GM12878 (cell line): ENCODE measurements around the gene CLASP2. TPM values are rescaled to one million over a fixed set of nuclear protein-coding genes. Genes with fewer than 3 reads are reported as not detected.

Experiments
- ATAC-seq: fragments of 200-7000 bp; cut with Tn5 transposase; 3 replicates; pipeline ENCODE4 v1.9.1; 2020; ENCODE audit warnings: mild to moderate bottlenecking, moderate library complexity
- BruUV-seq: library from RNA; stranded (reverse); fragments of 400-500 nt; replicated peaks from 2 replicates; lab custom pipeline; 2021; lab: Mats Ljungman, UMichigan
- CTCF ChIA-PET: fragments of 300-600 bp; sonication (Branson Sonifier 250); formaldehyde crosslinking; extraction: SDS; loops from one replicate; lab custom pipeline; 2021; ENCODE audit warnings: inconsistent platforms; lab: Yijun Ruan, JAX
- POLR2A ChIA-PET: fragments of 350-600 bp; formaldehyde crosslinking; extraction: SDS; loops from one replicate; lab custom pipeline; 2021; ENCODE audit warnings: inconsistent platforms; lab: Charles Lee
- RAD21 ChIA-PET: fragments of 300-600 bp; sonication (Branson Sonifier 250); formaldehyde crosslinking; loops from one replicate; lab custom pipeline; 2023; ENCODE audit warnings: antibody characterized with exemption; ENCODE audit not compliant: unreplicated experiment; lab: Charles Lee
- SMC1A ChIA-PET: fragments of 300-600 bp; sonication (Branson Sonifier 250); formaldehyde crosslinking; loops from one replicate; lab custom pipeline; 2023; ENCODE audit not compliant: unreplicated experiment, uncharacterized antibody; lab: Charles Lee
- DNase-seq: peaks from one replicate; pipeline ENCODE4 v3.0.0-alpha.2; 2011; ENCODE audit warnings: low read depth, low spot score
- FAIRE-seq: peaks from 3 replicates; lab custom pipeline; 2011; peaks lifted over from hg19 to GRCh38; lab: Jason Lieb, UNC
- H2AFZ ChIP-seq: 2 replicates; pipeline ENCODE4 v1.6.0; 2011; ENCODE audit warnings: low read depth, low read length, control low read depth; ENCODE audit not compliant: control insufficient read depth
- H3K27ac ChIP-seq: 2 replicates; pipeline ENCODE4 v1.5.1; 2011; ENCODE audit warnings: control low read depth; ENCODE audit not compliant: control insufficient read depth, insufficient read depth
- H3K27me3 ChIP-seq, 2 experiments: replicated peaks in 1 of 2; 2 replicates each; pipeline versions ENCODE4 v1.6.0 to v1.6.1; 2011; ENCODE audit warnings: low read length in 1 of 2; ENCODE audit not compliant: control insufficient read depth in 2 of 2, insufficient read depth in 2 of 2
- H3K36me3 ChIP-seq, 2 experiments: 2 replicates each; pipeline ENCODE4 v1.5.1; 2011; ENCODE audit warnings: low read length in 1 of 2; ENCODE audit not compliant: control insufficient read depth in 2 of 2, insufficient read depth in 2 of 2
- H3K4me1 ChIP-seq: 2 replicates; pipeline ENCODE4 v1.6.1; 2011; ENCODE audit warnings: mild to moderate bottlenecking, low read length, moderate library complexity, mixed read lengths; ENCODE audit not compliant: control insufficient read depth, insufficient read depth
- H3K4me2 ChIP-seq: 2 replicates; pipeline ENCODE4 v1.6.0; 2011; ENCODE audit warnings: control low read depth; ENCODE audit not compliant: control insufficient read depth, insufficient read depth
- H3K4me3 ChIP-seq: fragments of 200-600 bp; sonication (generic); 2 replicates; pipeline ENCODE4 v1.5.1; 2016
- H3K79me2 ChIP-seq: 2 replicates; pipeline ENCODE4 v1.6.0; 2011; ENCODE audit warnings: low read length; ENCODE audit not compliant: control insufficient read depth, insufficient read depth
- H3K9ac ChIP-seq: 2 replicates; pipeline ENCODE4 v1.8.0; 2011; ENCODE audit warnings: low read length, control low read depth, mixed read lengths; ENCODE audit not compliant: control insufficient read depth, insufficient read depth
- H3K9me3 ChIP-seq: replicated peaks from 3 replicates; pipeline ENCODE4 v1.5.1; 2011; ENCODE audit warnings: mild to moderate bottlenecking, low read length; ENCODE audit not compliant: control insufficient read depth, insufficient read depth
- H4K20me1 ChIP-seq: 2 replicates; pipeline ENCODE4 v1.6.0; 2011; ENCODE audit not compliant: control insufficient read depth, insufficient read depth
- CEBPZ ChIP-seq: fragments of 150-350 bp; IDR thresholded peaks from 2 replicates; pipeline ENCODE4 v1.6.1; 2016; ENCODE audit warnings: low read depth, low read length
- CTCF ChIP-seq, 3 experiments: IDR thresholded peaks in 2 of 3; conservative IDR thresholded peaks in 1 of 3; 2 replicates each; pipeline ENCODE4 v1.5.1; 2011; ENCODE audit warnings: low read depth in 3 of 3, low read length in 3 of 3, mild to moderate bottlenecking in 3 of 3, control low read depth in 2 of 3, moderate library complexity in 2 of 3, inconsistent platforms in 1 of 3, mixed read lengths in 1 of 3; ENCODE audit not compliant: control insufficient read depth in 2 of 3, insufficient read depth in 1 of 3; ENCODE audit errors: extremely low read depth in 1 of 3
- EED ChIP-seq: sonication (generic); IDR thresholded peaks from 2 replicates; pipeline ENCODE4 v1.6.1; 2016; ENCODE audit warnings: antibody characterized with exemption, low read depth
- IRF4 ChIP-seq: IDR thresholded peaks from 2 replicates; pipeline ENCODE4 v1.6.1; 2011; ENCODE audit warnings: low read depth, low read length
- NFXL1 ChIP-seq: fragments of 450-650 bp; IDR thresholded peaks from 2 replicates; pipeline ENCODE4 v1.6.1; 2017; ENCODE audit warnings: antibody characterized with exemption, mild to moderate bottlenecking, borderline replicate concordance
- PRDM15 ChIP-seq: fragments of 450-650 bp; formaldehyde crosslinking; IDR thresholded peaks from 2 replicates; pipeline ENCODE4 v1.4.0; 2020; ENCODE audit warnings: mild to moderate bottlenecking, moderate library complexity
- WRNIP1 ChIP-seq: IDR thresholded peaks from 2 replicates; pipeline ENCODE4 v1.6.1; 2011; ENCODE audit warnings: low read depth, low read length, improper control_type of control experiment, borderline replicate concordance
- ZBTB4 ChIP-seq: fragments of 450-650 bp; formaldehyde crosslinking; IDR thresholded peaks from 2 replicates; pipeline ENCODE4 v1.4.0; 2022; ENCODE audit warnings: mild to moderate bottlenecking, moderate library complexity
- ZNF207 ChIP-seq: fragments of 450-650 bp; IDR thresholded peaks from 2 replicates; pipeline ENCODE4 v1.6.1; 2014; ENCODE audit warnings: antibody characterized with exemption, mild to moderate bottlenecking, borderline replicate concordance
- ZNF24 ChIP-seq: fragments of 450-650 bp; IDR thresholded peaks from 2 replicates; pipeline ENCODE4 v1.6.1; 2017; ENCODE audit warnings: antibody characterized with exemption, mild to moderate bottlenecking
- ZNF384 ChIP-seq: IDR thresholded peaks from 2 replicates; pipeline ENCODE4 v1.6.1; 2012; ENCODE audit warnings: low read depth, mild to moderate bottlenecking, low read length, improper control_type of control experiment, borderline replicate concordance
- ZNF622 ChIP-seq: fragments of 450-650 bp; IDR thresholded peaks from 2 replicates; pipeline ENCODE4 v1.6.1; 2017; ENCODE audit warnings: mild to moderate bottlenecking, inconsistent platforms
- WGBS: methylation state at CpG from one replicate; pipeline ENCODE4 v1.1.6; 2016; ENCODE audit warnings: low lambda C conversion rate; ENCODE audit not compliant: insufficient replicate concordance, insufficient coverage; ENCODE audit errors: missing lambda C conversion rate; 5-methylcytosine and 5-hydroxymethylcytosine counted together
- in situ Hi-C: fragments of 300-500 bp; cut with MboI; formaldehyde crosslinking; loops from 9 replicates; pipeline ENCODE4 v1.14.3; 2018; ENCODE audit warnings: mixed read lengths
- intact Hi-C: fragments of 100-400 bp; cut with micrococcal nuclease; formaldehyde crosslinking; loops from one replicate; pipeline ENCODE4 v1.14.2; 2022; ENCODE audit not compliant: unreplicated experiment
- polyA plus RNA-seq, 11 experiments: library from polyadenylated mRNA; depleted of rRNA in 4 of 11; unstranded in 6 of 11; stranded (reverse) in 5 of 11; fragments of >200 nt; fragmentation: Nextera tagmentation in 4 of 11; fragmentation: Illumina TruSeq in 1 of 11; extraction: Ambion mirVana in 4 of 11; extraction: Trizol in 1 of 11; gene quantifications; 1 replicate in 1 of 11; 2 replicates in 10 of 11; pipeline versions ENCODE4 v1.2.1 to v1.2.3, GENCODE V29; 2011 to 2016; ENCODE audit warnings: inconsistent platforms in 2 of 11, missing spikeins in 2 of 11, low read depth in 1 of 11
- total RNA-seq, 4 experiments: library from RNA; depleted of rRNA in 3 of 4; stranded (reverse); fragments of >200 nt in 3 of 4; fragmentation: Illumina TruSeq in 1 of 4; extraction: Trizol in 1 of 4; gene quantifications; 2 replicates each; pipeline versions ENCODE4 v1.2.1 to v1.2.3, GENCODE V29; 2013 to 2021

Gene CLASP2
- total and polyA plus RNA-seq, 10 of the 15 experiments (the other 5 are each of a cell fraction or from before 2014, with no cell fraction given): 4.0 to 38.3 (median 26.8) TPM

- ChIA-PET CTCF (no interaction called here), POLR2A (interaction anchor here (0.6 kb wide), 1 partner anchor 120 kb away, joined by 3 read pairs; the partner anchor contains the start of gene PDCD6IP), SMC1A (interaction anchor here (0.6 to 1.0 kb wide), 4 partner anchors 20 to 246 kb away, joined by 3 to 4 read pairs (median 3); no protein-coding TSS in a partner anchor), RAD21 (no interaction called here)
- no peak overlapping the region for H3K4me2 ChIP-seq
- no peak for DNase-seq
- H3K27ac ChIP-seq: no peak overlapping the region
- 94% methylated on average over 1 of the region's 1 CpG for WGBS
- H3K4me3 ChIP-seq: no peak overlapping the region
- FAIRE-seq: no peak
- no peak overlapping the region for H2AFZ ChIP-seq
- no peaks in the 10 kb centered on the region; a peak in 1 of 4 replicates for H3K36me3 ChIP-seq
- intact Hi-C loops: no loop called here
- ATAC-seq: no peak
- H3K9me3 ChIP-seq: no peaks in the 10 kb centered on the region
- no peaks in the 10 kb centered on the region for H3K4me1 ChIP-seq
- no peaks in the 10 kb centered on the region for H3K79me2 ChIP-seq
- in situ Hi-C loops: no loop called here
- H3K9ac ChIP-seq: no peak overlapping the region
- no TSS peak for BruUV-seq
- no peaks in the 10 kb centered on the region for H4K20me1 ChIP-seq
- no peaks in the 10 kb centered on the region for H3K27me3 ChIP-seq
- no peak for TF ChIP-seq CEBPZ
- no peak for TF ChIP-seq ZNF207
- TF ChIP-seq WRNIP1: no peak
- TF ChIP-seq ZNF24: no peak
- no peak for TF ChIP-seq ZBTB4
- no peak for TF ChIP-seq ZNF384
- TF ChIP-seq PRDM15 (CRISPR knock-in tag): no peak
- no peak for TF ChIP-seq CTCF (IDR thresholded peaks at IDR 0.05 in 2 of 3, conservative IDR thresholded peaks at IDR 0.05 in 1 of 3; ENCODE audit: control insufficient read depth in 2 of 3, extremely low read depth in 1 of 3, insufficient read depth in 1 of 3, low read depth in 3 of 3, low read length in 3 of 3)
- TF ChIP-seq NFXL1: no peak
- no peak for TF ChIP-seq IRF4
- no peak for TF ChIP-seq EED
- TF ChIP-seq ZNF622: no peak
These were observed 40.0 kb downstream of the CLASP2 start for GRCh38 chr3:33678073-33678472.
